HepG2 (cell line): ENCODE results near the gene ZNF284. TPM values are rescaled to one million over a fixed set of nuclear protein-coding genes. Genes with fewer than 3 reads are reported as not detected.

ENCODE experiments used
- ATAC-seq: fragments of 200-7000 bp; cut with Tn5 transposase; 3 replicates; pipeline ENCODE4 v1.9.1; 2020; ENCODE audit warnings: mild to moderate bottlenecking, moderate library complexity
- BruUV-seq: library from RNA; stranded (reverse); fragments of 400-500 nt; replicated peaks from 2 replicates; lab custom pipeline; 2021; lab: Mats Ljungman, UMichigan
- CTCF ChIA-PET: fragments of 300-600 bp; formaldehyde crosslinking; extraction: SDS; loops from one replicate; lab custom pipeline; 2021; ENCODE audit warnings: low total read pairs, inconsistent platforms, low intra/inter-chr PET ratio; lab: Yijun Ruan, JAX
- POLR2A ChIA-PET: fragments of 350-600 bp; sonication (Branson Sonifier 250); formaldehyde crosslinking; loops from one replicate; lab custom pipeline; 2020; ENCODE audit warnings: antibody characterized with exemption, inconsistent platforms; lab: Yijun Ruan, JAX
- DNase-seq: peaks from one replicate; pipeline ENCODE4 v3.0.0-alpha.2; 2015; ENCODE audit warnings: low spot score
- FAIRE-seq: peaks from 3 replicates; lab custom pipeline; 2011; peaks lifted over from hg19 to GRCh38; lab: Jason Lieb, UNC
- H2AFZ ChIP-seq: one replicate; pipeline ENCODE4 v1.6.1; 2011; ENCODE audit warnings: low read length, inconsistent platforms
- H3K27ac ChIP-seq: fragments of 300-600 bp; 3 replicates; pipeline ENCODE4 v1.8.0; 2011; ENCODE audit warnings: mixed run types, mild to moderate bottlenecking, mixed read lengths, low read length, inconsistent platforms; ENCODE audit not compliant: insufficient read depth; ENCODE audit errors: extremely low read length
- H3K27me3 ChIP-seq, 2 experiments: fragments of 200-600 bp in 1 of 2; 2 replicates in 1 of 2; 3 replicates in 1 of 2; pipeline versions ENCODE4 v1.6.0 to v1.8.0; 2011; ENCODE audit warnings: low read length in 2 of 2, mild to moderate bottlenecking in 2 of 2, moderate library complexity in 2 of 2, inconsistent platforms in 1 of 2; ENCODE audit not compliant: insufficient read depth in 2 of 2, control insufficient read depth in 1 of 2
- H3K36me3 ChIP-seq, 2 experiments: fragments of 200-600 bp in 1 of 2; replicated peaks in 1 of 2; 2 replicates in 1 of 2; 3 replicates in 1 of 2; pipeline versions ENCODE4 v1.5.1 to v1.8.0; 2011; ENCODE audit warnings: low read length in 2 of 2, inconsistent platforms in 1 of 2; ENCODE audit not compliant: insufficient read depth in 2 of 2, control insufficient read depth in 1 of 2
- H3K4me1 ChIP-seq: 2 replicates; pipeline ENCODE4 v1.5.1; 2012; ENCODE audit warnings: low read length, inconsistent platforms; ENCODE audit not compliant: insufficient read depth
- H3K4me2 ChIP-seq: 2 replicates; pipeline ENCODE4 v1.6.0; 2011; ENCODE audit warnings: low read depth, low read length, inconsistent platforms
- H3K4me3 ChIP-seq, 3 experiments: fragments of 200-600 bp in 1 of 3; sonication (generic), shearing (Covaris generic) in 1 of 3; replicated peaks in 1 of 3; 2 replicates each; pipeline ENCODE4 v1.5.1; 2011 to 2016; ENCODE audit warnings: low read length in 3 of 3, inconsistent platforms in 2 of 3, low read depth in 2 of 3, mild to moderate bottlenecking in 2 of 3, control low read depth in 1 of 3, mixed read lengths in 1 of 3; ENCODE audit not compliant: insufficient read depth in 1 of 3
- H3K79me2 ChIP-seq: one replicate; pipeline ENCODE4 v1.6.1; 2011; ENCODE audit warnings: low read length, inconsistent platforms; ENCODE audit not compliant: insufficient read depth
- H3K9ac ChIP-seq: 2 replicates; pipeline ENCODE4 v1.6.0; 2011; ENCODE audit warnings: mild to moderate bottlenecking, low read depth, low read length, inconsistent platforms; ENCODE audit not compliant: insufficient read depth
- H3K9me3 ChIP-seq: 2 replicates; pipeline ENCODE4 v1.5.1; 2012; ENCODE audit warnings: mild to moderate bottlenecking, low read length
- H4K20me1 ChIP-seq: 2 replicates; pipeline ENCODE4 v1.6.0; 2011; ENCODE audit warnings: inconsistent platforms, mild to moderate bottlenecking, low read length, moderate library complexity; ENCODE audit not compliant: insufficient read depth
- FIP1L1 ChIP-seq: fragments of 200-400 bp; formaldehyde crosslinking; IDR thresholded peaks from 2 replicates; pipeline ENCODE4 v1.6.1; 2018; ENCODE audit warnings: low read depth, mild to moderate bottlenecking, low read length, moderate library complexity, borderline replicate concordance; ENCODE audit not compliant: insufficient read depth
- HNRNPH1 ChIP-seq: fragments of 200-400 bp; formaldehyde crosslinking; optimal IDR thresholded peaks from 2 replicates; pipeline ENCODE3; 2017; ENCODE audit warnings: mild to moderate bottlenecking, low read depth, low read length
- RFX3 ChIP-seq: IDR thresholded peaks from 2 replicates; pipeline ENCODE4 v1.6.1; 2016; ENCODE audit warnings: missing biosample characterization, missing genetic modification reagents
- RFXANK ChIP-seq: IDR thresholded peaks from 2 replicates; pipeline ENCODE4 v1.6.1; 2016
- ZBTB34 ChIP-seq: sonication (generic); formaldehyde crosslinking; IDR thresholded peaks from 2 replicates; pipeline ENCODE4 v1.8.0; 2022; ENCODE audit warnings: mild to moderate bottlenecking, missing genetic modification reagents
- ZNF329 ChIP-seq: sonication (generic); formaldehyde crosslinking; IDR thresholded peaks from 2 replicates; pipeline ENCODE4 v1.9.0; 2021; ENCODE audit warnings: low read depth, mild to moderate bottlenecking, missing genetic modification reagents
- ZNF569 ChIP-seq: sonication (generic); formaldehyde crosslinking; IDR thresholded peaks from 2 replicates; pipeline ENCODE4 v1.5.0; 2020; ENCODE audit warnings: mild to moderate bottlenecking, missing genetic modification reagents, moderate library complexity, borderline replicate concordance
- ZZZ3 ChIP-seq: sonication (generic); formaldehyde crosslinking; IDR thresholded peaks from 2 replicates; pipeline ENCODE4 v1.4.0; 2020; ENCODE audit warnings: missing genetic modification reagents, mild to moderate bottlenecking, borderline replicate concordance
- whole genome bisulfite sequencing: methylation state at CpG from one replicate; pipeline ENCODE4 v1.1.6; 2017; ENCODE audit warnings: low lambda C conversion rate; 5-methylcytosine and 5-hydroxymethylcytosine counted together
- in situ Hi-C: cut with HindIII; loops from 2 replicates; pipeline ENCODE4 v1.10.0; 2017; ENCODE audit warnings: low pct_unique_long_range_greater_than_20kb; ENCODE audit not compliant: extremely low pct_ligation_motif_present
- intact Hi-C: fragments of 100-400 bp; cut with micrococcal nuclease; formaldehyde crosslinking; loops from one replicate; pipeline ENCODE4 v1.10.0; 2022; ENCODE audit not compliant: unreplicated experiment
- polyA plus RNA-seq, 8 experiments: library from polyadenylated mRNA; depleted of rRNA in 3 of 8; stranded (reverse) in 7 of 8; unstranded in 1 of 8; fragments of >200 nt; fragmentation: Illumina TruSeq in 4 of 8; extraction: Trizol in 4 of 8; gene quantifications; 2 replicates each; pipeline versions ENCODE4 v1.2.1 to v1.2.3, GENCODE V29; 2011 to 2016; ENCODE audit warnings: low read depth in 4 of 8, missing spikeins in 1 of 8, mixed read lengths in 1 of 8; ENCODE audit not compliant: insufficient read depth in 1 of 8
- small RNA-seq, 3 experiments: library from RNA; depleted of rRNA; stranded (forward); fragments of <200 nt; gene quantifications; one replicate each; pipeline ENCODE3, GENCODE V24; 2012; ENCODE audit warnings: low read depth in 2 of 3, low replicate concordance in 1 of 3; ENCODE audit not compliant: insufficient read length in 3 of 3, insufficient read depth in 2 of 3
- total RNA-seq, 5 experiments: library from RNA; depleted of rRNA; stranded (reverse); fragments of >200 nt; fragmentation: Illumina TruSeq; extraction: Trizol; gene quantifications; 2 replicates each; pipeline ENCODE4 v1.2.3, GENCODE V29; 2016; ENCODE audit warnings: low read depth in 1 of 5
- TF ChIP-seq, protein P1 (sequence below): sonication (generic); formaldehyde crosslinking; IDR thresholded peaks from 2 replicates; pipeline ENCODE4 v1.8.0; 2023; ENCODE audit warnings: mild to moderate bottlenecking, missing genetic modification reagents

The ZNF284 gene
- total and polyA plus RNA-seq, 2 of the 13 experiments (the other 11 are each of a cell fraction or from before 2014, with no cell fraction given): 1.2 to 2.3 TPM

DNA sequence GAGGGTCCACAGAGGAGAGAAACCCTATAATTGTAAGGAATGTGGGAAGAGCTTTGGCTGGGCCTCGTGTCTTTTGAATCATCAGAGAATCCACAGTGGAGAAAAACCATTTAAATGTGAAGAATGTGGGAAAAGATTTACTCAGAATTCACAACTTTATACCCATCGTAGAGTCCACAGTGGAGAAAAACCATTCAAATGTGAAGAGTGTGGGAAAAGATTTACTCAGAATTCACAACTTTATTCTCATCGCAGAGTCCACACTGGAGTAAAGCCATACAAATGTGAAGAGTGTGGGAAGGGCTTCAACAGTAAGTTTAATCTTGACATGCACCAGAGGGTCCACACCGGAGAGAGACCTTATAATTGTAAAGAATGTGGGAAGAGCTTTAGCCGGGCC is 60.0 kb downstream of the ZNF284 start:
- peaks cover 0 to 2% of the 10 kb centered on the region in 2 experiments; a peak in 1 of 5 replicates for H3K36me3 ChIP-seq
- BruUV-seq: no TSS peak
- H2AFZ ChIP-seq: no peak overlapping the region
- intact Hi-C loops (no loop called here), in situ Hi-C loops (no loop called here)
- H3K9ac ChIP-seq: no peak overlapping the region
- no peaks in the 10 kb centered on the region for H3K27me3 ChIP-seq
- no peaks in the 10 kb centered on the region for H3K79me2 ChIP-seq
- POLR2A ChIA-PET: no interaction called here
- H3K27ac ChIP-seq: no peak overlapping the region
- no peaks in the 10 kb centered on the region for H3K9me3 ChIP-seq
- no peak overlapping the region for H3K4me2 ChIP-seq
- 97% methylated on average over 5 of the region's 5 CpGs for WGBS
- no peaks in the 10 kb centered on the region for H3K4me1 ChIP-seq
- CTCF ChIA-PET: no interaction called here
- no peak overlapping the region for H3K4me3 ChIP-seq
- TF ChIP-seq, protein P1, sequence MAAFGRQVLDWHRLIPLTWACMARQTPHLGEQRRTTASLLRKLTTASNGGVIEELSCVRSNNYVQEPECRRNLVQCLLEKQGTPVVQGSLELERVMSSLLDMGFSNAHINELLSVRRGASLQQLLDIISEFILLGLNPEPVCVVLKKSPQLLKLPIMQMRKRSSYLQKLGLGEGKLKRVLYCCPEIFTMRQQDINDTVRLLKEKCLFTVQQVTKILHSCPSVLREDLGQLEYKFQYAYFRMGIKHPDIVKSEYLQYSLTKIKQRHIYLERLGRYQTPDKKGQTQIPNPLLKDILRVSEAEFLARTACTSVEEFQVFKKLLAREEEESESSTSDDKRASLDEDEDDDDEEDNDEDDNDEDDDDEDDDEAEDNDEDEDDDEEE (CRISPR knock-in tag): no peak
- TF ChIP-seq ZNF569 (CRISPR knock-in tag): no peak
- no peak for TF ChIP-seq ZZZ3 (CRISPR knock-in tag)
- TF ChIP-seq RFXANK (CRISPR knock-in tag): no peak
- no peak for TF ChIP-seq HNRNPH1
- TF ChIP-seq RFX3 (CRISPR knock-in tag): no peak
- TF ChIP-seq ZBTB34 (CRISPR knock-in tag): no peak
- no peak for TF ChIP-seq ZNF329
- TF ChIP-seq FIP1L1: no peak
- FAIRE-seq (no peak), ATAC-seq (no peak), DNase-seq (no peak)
- H4K20me1 ChIP-seq: no peaks in the 10 kb centered on the region; the same call in 1 of the 2 replicates

Small RNA genes within 50 kb of the gene (small RNA-seq; reads per million reads assigned to genes)
- 0 reads per million in 3 experiments for gene RNU6-902P

Other genes with a start within 250 kb of the ZNF284 start
- 11.1 and 13.2 TPM in 2 replicates for gene ZNF283, start 244.8 kb upstream of the ZNF284 start, total RNA-seq (2016; rRNA removed; fragmentation: Illumina TruSeq; extraction: Trizol)
- gene ZNF283, start 244.8 kb upstream of the ZNF284 start, polyA plus RNA-seq (2011; rRNA removed): 1.7 and 2.0 TPM in 2 replicates
- gene ZNF404, start 188.2 kb upstream of the ZNF284 start, total RNA-seq (2016; rRNA removed; fragmentation: Illumina TruSeq; extraction: Trizol): 1.2 and 2.6 TPM in 2 replicates
- 0.61 and 1.0 TPM in 2 replicates for gene ZNF404, start 188.2 kb upstream of the ZNF284 start, polyA plus RNA-seq (2011; rRNA removed)
- gene ZNF45, start 136.9 kb upstream of the ZNF284 start, total RNA-seq (2016; rRNA removed; fragmentation: Illumina TruSeq; extraction: Trizol): 11.3 and 13.0 TPM in 2 replicates
- gene ZNF45, start 136.9 kb upstream of the ZNF284 start, polyA plus RNA-seq (2011; rRNA removed): 2.4 and 2.8 TPM in 2 replicates
- 3.4 and 4.5 TPM in 2 replicates for gene ZNF221, start 120.9 kb upstream of the ZNF284 start, total RNA-seq (2016; rRNA removed; fragmentation: Illumina TruSeq; extraction: Trizol)
- gene ZNF221, start 120.9 kb upstream of the ZNF284 start, polyA plus RNA-seq (2011; rRNA removed): 0.40 and 0.48 TPM in 2 replicates
- gene ZNF155, start 88.0 kb upstream of the ZNF284 start, total RNA-seq (2016; rRNA removed; fragmentation: Illumina TruSeq; extraction: Trizol): 2.8 and 3.6 TPM in 2 replicates
- 2.3 and 2.5 TPM in 2 replicates for gene ZNF155, start 88.0 kb upstream of the ZNF284 start, polyA plus RNA-seq (2011; rRNA removed)
- 5.5 and 6.0 TPM in 2 replicates for gene ZNF230, start 69.2 kb upstream of the ZNF284 start, total RNA-seq (2016; rRNA removed; fragmentation: Illumina TruSeq; extraction: Trizol)
- 2.4 TPM in 2 replicates for gene ZNF230, start 69.2 kb upstream of the ZNF284 start, polyA plus RNA-seq (2011; rRNA removed)
- 6.1 and 6.2 TPM in 2 replicates for gene ZNF222, start 46.8 kb upstream of the ZNF284 start, total RNA-seq (2016; rRNA removed; fragmentation: Illumina TruSeq; extraction: Trizol)
- gene ZNF222, start 46.8 kb upstream of the ZNF284 start, polyA plus RNA-seq (2011; rRNA removed): 2.2 TPM in 2 replicates
- gene ZNF223, start 20.1 kb upstream of the ZNF284 start, total RNA-seq (2016; rRNA removed; fragmentation: Illumina TruSeq; extraction: Trizol): 4.8 and 5.6 TPM in 2 replicates
- 2.0 and 2.2 TPM in 2 replicates for gene ZNF223, start 20.1 kb upstream of the ZNF284 start, polyA plus RNA-seq (2011; rRNA removed)
- gene ZNF224, start 22.2 kb downstream of the ZNF284 start, total RNA-seq (2016; rRNA removed; fragmentation: Illumina TruSeq; extraction: Trizol): 14.0 and 16.1 TPM in 2 replicates
- 13.0 TPM in 2 replicates for gene ZNF224, start 22.2 kb downstream of the ZNF284 start, polyA plus RNA-seq (2011; rRNA removed)
- gene ZNF225, start 41.2 kb downstream of the ZNF284 start, total RNA-seq (2016; rRNA removed; fragmentation: Illumina TruSeq; extraction: Trizol): 3.3 and 4.6 TPM in 2 replicates
- 0.87 and 1.1 TPM in 2 replicates for gene ZNF225, start 41.2 kb downstream of the ZNF284 start, polyA plus RNA-seq (2011; rRNA removed)
- gene ZNF234, start 69.4 kb downstream of the ZNF284 start, total RNA-seq (2016; rRNA removed; fragmentation: Illumina TruSeq; extraction: Trizol): 11.2 and 11.7 TPM in 2 replicates
- gene ZNF234, start 69.4 kb downstream of the ZNF284 start, polyA plus RNA-seq (2011; rRNA removed): 3.5 and 4.2 TPM in 2 replicates
- gene ZNF226, start 92.9 kb downstream of the ZNF284 start, total RNA-seq (2016; rRNA removed; fragmentation: Illumina TruSeq; extraction: Trizol): 16.0 and 19.2 TPM in 2 replicates
- 8.3 and 12.1 TPM in 2 replicates for gene ZNF226, start 92.9 kb downstream of the ZNF284 start, polyA plus RNA-seq (2011; rRNA removed)
- 16.8 and 23.2 TPM in 2 replicates for gene ZNF227, start 140.4 kb downstream of the ZNF284 start, total RNA-seq (2016; rRNA removed; fragmentation: Illumina TruSeq; extraction: Trizol)
- gene ZNF227, start 140.4 kb downstream of the ZNF284 start, polyA plus RNA-seq (2011; rRNA removed): 3.1 and 4.7 TPM in 2 replicates
- 2.0 and 2.1 TPM in 2 replicates for gene ZNF233, start 187.7 kb downstream of the ZNF284 start, total RNA-seq (2016; rRNA removed; fragmentation: Illumina TruSeq; extraction: Trizol)
- gene ZNF233, start 187.7 kb downstream of the ZNF284 start, polyA plus RNA-seq (2011; rRNA removed): 0.49 and 0.93 TPM in 2 replicates
- 5.5 and 5.9 TPM in 2 replicates for gene ZNF235, start 232.9 kb downstream of the ZNF284 start, total RNA-seq (2016; rRNA removed; fragmentation: Illumina TruSeq; extraction: Trizol)
- 4.3 and 4.8 TPM in 2 replicates for gene ZNF235, start 232.9 kb downstream of the ZNF284 start, polyA plus RNA-seq (2011; rRNA removed)